GM19467 (cell line): ENCODE results near the gene CRPPA.

Experiments used
- ATAC-seq: cut with Tn5 transposase; IDR thresholded peaks from one replicate; pipeline ENCODE4 v1.9.1; 2021; ENCODE audit warnings: mild to moderate bottlenecking, moderate library complexity; ENCODE audit not compliant: unreplicated experiment

The CRPPA gene

DNA sequence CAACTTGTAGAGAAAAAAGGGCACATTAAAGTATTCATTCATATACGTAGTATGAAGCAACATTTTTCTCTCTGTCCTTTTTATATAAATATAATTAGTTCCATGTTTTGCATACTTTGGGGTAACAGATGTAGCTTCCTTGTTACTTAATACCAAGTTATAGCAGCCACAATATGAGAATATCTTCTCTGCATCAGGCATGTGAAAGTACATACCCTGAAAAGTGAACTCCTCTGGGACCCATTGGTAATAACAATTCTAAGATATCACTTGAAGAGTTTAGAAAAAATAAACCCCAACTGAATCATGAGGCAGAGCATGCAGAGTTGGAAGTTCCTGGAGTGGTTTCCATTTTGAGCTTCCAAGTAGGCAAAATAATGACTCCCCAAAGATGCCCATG is 2.4 kb upstream of the CRPPA start:
- no peak for ATAC-seq

DNA sequence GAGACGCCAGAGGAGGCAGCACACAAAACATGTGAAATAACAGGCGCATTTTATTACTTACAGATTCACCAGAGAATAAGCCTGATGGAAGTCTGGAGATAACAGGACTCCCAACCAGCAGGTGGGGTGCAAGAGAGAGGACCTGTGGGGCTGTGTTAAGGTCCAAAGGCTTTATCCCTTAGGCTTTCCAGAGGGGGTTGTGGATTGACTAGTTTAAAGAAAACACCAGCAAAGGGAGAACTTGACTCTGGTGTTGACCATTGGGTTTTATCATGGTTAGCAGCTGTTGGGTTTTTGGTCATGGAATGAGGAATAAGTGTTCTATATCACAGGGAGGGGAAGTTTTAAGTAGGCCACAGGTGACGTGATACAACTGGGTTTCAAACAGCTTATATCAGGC is 1.6 kb upstream of the CRPPA start:
- ATAC-seq, result no peak

DNA sequence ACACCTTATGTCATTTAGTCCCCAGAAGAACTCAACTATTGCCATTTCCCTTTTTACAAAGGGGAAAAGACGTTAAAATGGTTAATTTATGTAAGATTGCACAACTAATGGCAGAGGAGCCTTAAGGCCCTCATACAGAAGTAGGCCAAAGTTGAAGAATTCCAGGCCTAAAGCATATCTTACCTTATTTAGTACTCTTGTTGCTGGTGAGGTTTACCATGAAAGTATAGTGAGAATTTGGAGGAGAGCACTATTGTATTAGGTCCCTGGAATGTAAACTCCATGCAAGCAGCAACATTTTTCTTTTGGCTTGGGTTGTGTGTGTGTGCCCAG is 731 bp upstream of the CRPPA start:
- ATAC-seq, result no peak

DNA sequence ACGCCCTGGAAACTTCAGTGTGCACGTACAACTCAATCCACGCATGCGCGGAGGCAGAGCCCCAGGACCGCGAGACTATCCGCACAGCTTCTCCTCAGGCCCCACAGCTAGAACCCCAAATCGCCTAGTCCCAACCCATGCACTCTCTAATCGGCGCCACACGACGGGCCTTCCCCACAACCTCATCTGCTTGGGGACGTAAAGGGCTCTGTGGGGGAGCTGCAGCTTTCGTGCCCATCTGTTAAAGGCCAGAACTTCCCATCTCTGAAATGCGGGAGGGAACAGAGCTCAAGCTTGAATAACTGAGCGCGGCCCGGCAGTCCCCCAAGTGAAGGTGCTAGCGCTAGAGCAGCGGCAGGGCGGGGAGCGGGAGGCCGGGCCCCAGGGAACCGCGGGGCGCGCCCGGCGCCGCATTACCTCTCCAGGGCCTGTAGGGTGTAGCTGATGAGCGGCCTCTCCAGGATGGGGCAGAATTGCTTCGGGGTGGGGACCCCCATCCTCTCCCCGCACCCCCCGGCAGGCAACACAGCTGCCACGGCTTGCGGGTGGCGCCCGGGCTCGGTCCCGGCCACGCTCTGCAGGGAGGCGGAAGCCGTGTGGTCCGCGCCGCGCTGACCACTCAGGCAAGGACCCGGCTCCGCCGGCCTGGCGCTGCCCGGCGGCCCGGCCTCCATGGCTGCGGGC is 547 bp downstream of the CRPPA start:
- peak; percentile 90 for ATAC-seq

GRCh38 chr7:16420329-16420648 is 1.0 kb downstream of the CRPPA start:
- no peak for ATAC-seq

DNA sequence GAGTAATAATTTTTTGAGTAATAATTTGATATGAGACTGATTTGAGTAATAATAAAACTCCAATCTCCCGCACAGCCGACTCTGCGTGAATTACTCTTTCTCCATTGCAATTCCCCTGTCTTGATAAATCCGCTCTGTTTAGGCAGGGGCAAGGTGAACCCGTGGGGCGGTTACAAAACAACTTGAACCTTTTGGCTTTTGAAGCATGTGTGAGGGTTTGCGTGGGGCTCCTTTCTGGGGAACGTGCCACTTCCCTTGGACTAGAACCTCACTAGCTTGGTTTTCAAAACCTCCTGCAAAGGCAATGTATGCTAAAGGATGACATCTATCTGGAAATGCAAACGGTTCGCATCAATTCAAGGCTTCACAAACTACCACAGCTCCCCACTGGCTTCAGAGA is 1.5 kb downstream of the CRPPA start:
- no peak for ATAC-seq

- no peak for ATAC-seq
Measured at GRCh38 chr7:16419126-16419525, 2.2 kb downstream of the CRPPA start.

DNA sequence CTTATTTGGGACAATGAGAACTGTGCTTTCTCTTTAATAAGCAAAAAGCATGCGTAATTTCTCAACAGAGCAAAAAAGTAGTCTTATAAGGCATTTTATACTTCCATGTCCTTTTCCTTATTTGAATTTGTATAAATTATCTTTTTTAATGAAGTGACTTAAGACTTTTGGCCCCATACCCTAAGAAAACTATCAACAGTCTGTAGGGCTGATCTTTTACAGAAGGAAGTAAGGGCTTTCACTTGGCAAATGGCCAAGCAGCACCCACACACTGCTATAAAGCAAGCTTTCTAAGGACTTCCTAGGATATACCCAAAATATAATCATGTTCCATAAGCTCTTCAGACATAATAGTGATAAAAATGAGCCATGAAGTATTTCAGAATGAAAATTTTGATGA is 3.4 kb downstream of the CRPPA start:
- no peak for ATAC-seq

GRCh38 chr7:16416289-16417282 is 4.8 kb downstream of the CRPPA start:
- no peak for ATAC-seq

DNA sequence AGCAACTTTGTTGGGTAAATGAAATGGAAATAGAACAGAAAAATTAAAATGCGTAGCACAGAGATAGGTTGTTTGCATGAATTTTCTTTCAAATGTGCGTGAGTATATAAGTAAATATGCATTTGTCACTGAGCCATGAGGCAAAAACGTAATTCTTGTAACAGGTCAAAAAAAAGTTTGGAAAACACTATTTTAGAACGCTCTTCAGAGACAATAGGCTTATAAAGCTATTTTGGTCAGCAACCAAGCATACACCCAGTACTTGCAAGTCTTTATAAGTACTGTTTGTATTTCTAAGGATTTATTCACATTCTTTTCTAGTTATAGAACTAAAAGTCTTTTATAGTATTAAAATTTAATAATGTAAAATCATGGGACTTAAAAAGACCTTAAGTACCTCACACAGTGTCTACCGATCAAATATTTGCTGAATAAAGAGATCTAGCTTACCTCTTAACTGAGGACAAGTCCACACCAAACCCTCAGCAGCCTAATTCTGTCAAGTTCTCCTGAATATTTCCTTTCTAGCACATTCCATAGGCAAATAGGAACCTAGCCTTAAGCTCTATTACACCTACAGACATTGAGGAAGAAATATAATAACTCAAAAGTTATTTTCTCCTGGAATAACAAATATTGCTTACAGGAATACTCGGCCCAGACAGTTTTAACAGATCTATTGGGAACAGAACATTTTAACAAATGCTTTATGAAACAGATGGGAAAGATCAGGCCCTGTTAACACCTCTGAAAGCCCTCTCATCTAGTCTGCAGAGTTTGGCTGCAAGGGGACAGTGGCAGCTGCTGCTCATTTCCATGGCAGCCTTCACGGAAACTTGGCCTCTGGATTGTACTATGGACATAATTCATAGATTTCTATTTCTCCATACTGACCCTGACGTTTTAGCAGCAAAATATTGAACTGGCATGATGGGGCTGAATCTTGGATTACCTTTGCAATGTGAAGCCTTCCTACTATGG is 8.8 kb downstream of the CRPPA start:
- ATAC-seq, result no peak

DNA sequence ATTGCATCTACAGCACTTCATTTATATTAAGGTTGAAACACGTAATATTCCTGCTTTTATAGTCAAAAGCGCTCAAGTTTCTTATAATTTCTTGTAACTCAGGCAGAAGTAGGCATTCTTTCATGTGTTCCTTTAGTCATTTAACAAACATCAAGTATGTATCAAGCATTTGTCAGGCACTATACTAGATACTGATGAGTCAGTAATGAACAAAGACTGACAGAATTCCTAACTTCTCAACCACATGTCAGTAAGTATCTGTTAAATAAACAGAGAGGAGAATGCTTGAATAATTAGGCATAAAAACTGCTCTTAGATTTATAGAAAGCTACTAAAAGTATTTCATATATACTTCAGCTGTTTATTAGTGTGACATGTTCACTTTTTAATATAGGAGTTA is 9.9 kb downstream of the CRPPA start:
- ATAC-seq, result no peak

DNA sequence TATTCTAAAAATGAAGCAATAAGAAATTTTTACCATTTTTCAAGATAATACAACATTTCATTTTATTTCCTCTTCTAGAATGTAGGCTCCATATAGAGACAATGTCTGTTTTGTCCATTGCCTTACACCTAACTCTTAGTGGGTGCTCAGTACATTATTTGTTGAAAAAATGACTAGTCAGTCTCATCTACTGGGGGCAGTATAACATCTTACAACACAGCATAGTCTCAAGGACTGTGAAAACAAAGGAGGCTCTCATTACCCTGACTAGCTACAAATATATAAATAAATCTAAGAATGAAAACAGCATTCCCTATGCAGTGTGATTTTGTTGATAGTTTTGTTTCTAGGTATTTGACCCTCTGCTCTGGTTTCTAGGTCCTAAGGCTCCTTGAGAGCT is 11.6 kb downstream of the CRPPA start:
- ATAC-seq, result no peak

GRCh38 chr7:16404636-16405035 is 16.7 kb downstream of the CRPPA start:
- no peak for ATAC-seq

GRCh38 chr7:16403475-16403874 is 17.9 kb downstream of the CRPPA start:
- no peak for ATAC-seq

- no peak for ATAC-seq
Measured at GRCh38 chr7:16402940-16403339, 18.4 kb downstream of the CRPPA start.

- ATAC-seq, result no peak
Measured at GRCh38 chr7:16402091-16402490, 19.2 kb downstream of the CRPPA start.

DNA sequence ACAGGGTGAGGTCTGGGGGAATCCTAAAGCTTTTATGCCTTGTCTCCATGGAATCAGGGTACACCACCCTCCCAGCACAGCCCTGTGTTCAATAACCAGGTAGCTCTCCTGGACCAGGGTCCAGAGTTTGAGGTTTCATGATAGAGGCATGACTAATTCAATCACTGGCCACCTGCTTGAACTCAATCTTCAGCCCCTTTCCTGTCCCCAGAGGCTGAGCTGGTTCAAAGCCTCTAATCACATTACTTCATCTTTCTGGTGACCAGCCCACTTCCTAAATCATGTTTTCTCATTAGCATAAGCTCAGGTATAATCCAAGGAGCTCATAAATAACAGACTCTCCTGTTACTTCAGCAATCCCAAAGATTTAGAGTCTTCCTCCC is 20.5 kb downstream of the CRPPA start:
- no peak for ATAC-seq

GRCh38 chr7:16399916-16400892 is 21.1 kb downstream of the CRPPA start:
- no peak for ATAC-seq

DNA sequence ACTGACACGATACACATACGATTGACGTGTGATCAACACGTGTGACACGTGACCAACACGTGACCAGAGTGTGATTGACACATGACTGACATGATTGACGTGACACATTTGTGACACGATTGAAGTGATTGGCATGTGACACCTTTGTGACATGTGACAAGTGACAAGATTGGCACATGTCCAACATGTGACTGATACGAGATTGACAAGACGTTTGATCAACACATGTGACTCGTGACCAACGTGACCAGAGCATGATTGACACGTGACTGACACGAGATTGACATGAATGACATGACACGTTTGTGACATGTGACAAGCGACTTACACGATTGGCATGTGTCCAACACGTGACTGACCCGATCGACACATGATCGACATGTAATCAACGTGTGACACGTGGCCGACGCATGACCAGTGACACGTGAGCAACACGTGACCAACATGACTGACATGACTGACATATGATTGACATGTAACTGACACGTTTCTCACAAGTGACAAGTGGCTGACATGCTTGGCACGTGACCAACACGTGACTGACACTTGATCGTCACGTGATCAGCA is 22.0 kb downstream of the CRPPA start:
- no peak for ATAC-seq
